ENCODE measurements around the gene SAMD10.

Gene SAMD10

DNA sequence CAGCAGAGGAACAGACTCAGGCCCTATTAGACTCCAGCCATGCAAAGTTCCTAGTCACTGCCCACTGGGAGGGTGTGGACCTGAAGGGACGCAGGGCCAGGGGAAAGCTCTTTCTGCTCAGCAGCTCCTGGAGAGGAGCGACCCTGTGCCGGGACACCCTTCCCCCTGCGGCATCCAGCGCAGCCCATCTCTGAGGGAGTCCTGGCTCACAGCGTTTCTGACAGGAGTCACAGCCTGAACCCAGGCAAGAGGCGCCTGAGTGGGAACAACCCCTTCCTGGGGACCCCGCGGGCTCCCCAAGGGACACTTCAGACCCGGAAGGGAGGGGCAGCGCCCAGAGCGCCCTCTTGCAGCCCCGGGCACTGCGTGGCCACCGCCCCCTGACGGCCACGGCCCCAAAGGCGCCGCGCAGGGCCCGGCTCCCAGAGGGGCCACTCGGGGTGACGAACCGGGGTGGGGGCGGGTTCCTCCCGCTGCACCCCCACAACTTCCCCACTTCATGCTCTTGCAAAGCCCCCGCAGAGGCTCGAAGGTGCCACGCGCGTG, 24.1 kb downstream of the SAMD10 start:
- DNase-seq: no peak

DNA sequence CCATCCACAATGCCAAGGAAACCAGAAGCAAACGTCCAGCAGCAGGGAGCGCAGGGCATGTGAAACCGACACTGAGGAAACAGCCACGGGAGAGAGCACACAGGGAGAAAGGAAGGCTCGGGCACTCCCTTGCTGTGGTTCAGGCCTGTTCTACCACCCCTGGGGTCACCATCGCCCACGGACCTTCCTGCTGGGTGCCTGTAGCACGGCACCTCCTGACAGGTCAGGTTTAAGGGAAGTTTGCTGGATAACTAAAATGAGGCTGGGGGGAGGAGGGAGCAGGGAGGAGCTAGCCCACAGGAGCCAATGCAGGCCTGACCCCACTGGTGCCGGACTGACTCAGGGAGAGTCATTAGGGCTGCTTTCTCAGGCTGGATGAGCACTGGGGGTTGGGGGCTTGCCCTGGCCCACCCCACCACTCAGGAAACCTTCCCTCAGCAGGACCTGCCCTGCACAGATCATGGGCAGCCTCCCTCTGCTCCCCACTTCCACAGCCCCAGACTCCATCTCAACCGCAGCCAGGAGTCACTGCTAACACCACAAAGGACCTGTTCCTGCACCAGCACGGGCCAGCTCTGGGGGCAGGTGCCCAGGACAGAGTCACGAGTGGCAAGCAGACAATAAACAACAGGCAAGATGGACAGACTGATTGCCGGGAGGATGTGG, 25.5 kb downstream of the SAMD10 start:
- no peak for DNase-seq

DNA sequence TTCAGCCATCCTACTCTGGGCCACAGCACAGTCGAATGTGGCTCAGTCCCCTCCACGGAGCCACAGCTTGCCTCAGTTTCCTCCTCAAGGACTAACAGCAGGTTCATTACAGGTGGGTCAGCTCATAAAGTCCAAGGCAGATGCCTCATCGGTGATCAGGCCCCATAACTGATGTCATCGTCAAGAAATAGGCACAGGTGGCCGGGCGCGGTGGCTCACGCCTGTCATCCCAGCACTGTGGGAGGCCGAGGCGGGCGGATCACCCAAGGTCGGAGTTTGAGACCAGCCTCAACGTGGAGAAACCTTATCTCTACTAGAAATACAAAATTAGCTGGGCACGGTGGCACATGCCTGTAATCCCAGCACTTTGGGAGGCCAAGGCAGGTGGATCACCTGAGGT, 26.7 kb downstream of the SAMD10 start:
- no peak for DNase-seq

DNA sequence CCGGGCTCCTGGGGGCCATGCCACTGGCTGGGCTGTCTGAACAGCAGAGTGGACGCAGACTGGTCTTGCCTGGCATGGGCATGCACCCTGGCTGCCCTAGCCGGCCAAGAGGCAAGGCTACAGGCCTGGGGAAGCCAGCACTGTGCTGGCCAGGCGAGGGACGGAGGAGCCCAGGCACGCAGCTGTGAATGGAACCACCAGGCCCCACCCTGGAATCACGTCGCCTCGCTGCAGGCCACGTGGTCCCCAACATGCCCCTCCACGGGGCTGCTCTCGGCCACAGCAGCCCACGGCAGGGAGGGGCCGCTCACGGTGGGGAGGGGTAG, 27.3 kb downstream of the SAMD10 start:
- DNase-seq: no peak

DNA sequence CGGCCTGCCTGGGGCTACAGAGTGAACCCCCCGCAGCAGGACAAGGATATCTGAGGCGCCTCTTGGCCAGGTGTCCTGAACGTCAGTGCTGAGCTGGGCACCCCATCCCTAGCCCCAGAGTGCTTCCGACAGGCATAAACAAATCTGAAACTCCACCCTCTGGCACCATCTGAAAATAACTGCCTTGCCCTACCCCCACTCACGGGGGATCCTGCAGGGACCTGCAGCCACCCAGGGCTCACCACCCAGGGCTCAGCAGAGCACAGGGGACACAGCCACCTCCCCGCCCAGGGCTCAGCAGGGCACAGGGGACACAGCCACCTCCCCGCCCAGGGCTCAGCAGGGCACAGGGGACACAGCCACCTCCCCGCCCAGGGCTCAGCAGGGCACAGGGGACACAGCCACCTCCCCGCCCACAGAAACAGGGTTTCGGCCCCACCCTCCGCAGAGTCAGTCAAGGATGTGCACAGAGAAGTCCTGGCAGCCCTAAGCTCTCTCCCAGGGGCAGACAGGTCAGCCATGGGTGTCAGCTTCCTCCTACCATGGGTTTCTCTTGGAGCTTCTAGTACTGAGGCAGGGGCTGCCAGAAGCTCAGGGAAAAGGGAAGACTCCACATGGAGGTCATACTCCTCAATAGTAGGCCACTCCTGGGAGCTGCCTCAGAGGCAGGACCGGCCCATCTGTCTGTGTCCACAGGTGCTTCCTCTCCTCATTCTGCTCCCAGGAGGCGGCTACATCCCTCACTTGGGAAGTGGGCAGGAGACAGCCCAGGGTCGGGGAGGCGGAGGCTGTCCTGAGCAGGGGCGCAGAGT, 27.8 kb downstream of the SAMD10 start:
- no peak for DNase-seq

- no peak for DNase-seq
These were observed 28.6 kb downstream of the SAMD10 start for GRCh38 chr20:63950701-63951397.

GRCh38 chr20:63947638-63948456, 31.6 kb downstream of the SAMD10 start:
- no peak for DNase-seq

DNA sequence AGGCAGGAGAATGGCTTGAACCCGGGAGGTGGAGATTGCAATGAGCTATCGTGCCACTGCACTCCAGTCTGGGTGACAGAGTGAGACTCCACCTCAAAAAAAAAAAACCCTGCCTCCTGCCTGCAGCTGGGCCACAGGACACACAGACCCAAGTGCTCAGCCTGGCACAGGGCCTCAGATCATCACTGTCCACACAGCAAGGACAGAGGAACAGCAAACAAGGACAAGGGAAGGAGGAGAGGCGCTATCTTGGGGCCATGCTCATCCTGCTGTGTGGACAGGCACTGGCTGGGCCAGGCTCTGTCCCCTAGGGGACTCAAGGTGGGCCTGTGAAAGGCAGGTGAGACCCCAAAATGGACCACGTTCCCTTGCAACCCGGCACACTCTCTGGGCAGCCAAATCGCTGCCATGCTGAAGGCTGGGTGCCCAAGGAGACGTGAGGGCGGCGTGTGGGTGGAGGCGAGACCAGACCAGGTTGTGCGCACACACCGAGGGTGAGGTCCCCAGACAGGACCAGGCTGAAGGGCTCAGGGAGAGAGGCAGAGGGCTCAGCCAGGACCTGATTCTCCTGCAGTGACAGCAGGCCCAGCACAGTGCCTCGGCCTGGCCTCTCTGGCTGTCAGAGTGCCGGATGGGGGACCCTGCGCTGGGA, 32.3 kb downstream of the SAMD10 start:
- DNase-seq: no peak

DNA sequence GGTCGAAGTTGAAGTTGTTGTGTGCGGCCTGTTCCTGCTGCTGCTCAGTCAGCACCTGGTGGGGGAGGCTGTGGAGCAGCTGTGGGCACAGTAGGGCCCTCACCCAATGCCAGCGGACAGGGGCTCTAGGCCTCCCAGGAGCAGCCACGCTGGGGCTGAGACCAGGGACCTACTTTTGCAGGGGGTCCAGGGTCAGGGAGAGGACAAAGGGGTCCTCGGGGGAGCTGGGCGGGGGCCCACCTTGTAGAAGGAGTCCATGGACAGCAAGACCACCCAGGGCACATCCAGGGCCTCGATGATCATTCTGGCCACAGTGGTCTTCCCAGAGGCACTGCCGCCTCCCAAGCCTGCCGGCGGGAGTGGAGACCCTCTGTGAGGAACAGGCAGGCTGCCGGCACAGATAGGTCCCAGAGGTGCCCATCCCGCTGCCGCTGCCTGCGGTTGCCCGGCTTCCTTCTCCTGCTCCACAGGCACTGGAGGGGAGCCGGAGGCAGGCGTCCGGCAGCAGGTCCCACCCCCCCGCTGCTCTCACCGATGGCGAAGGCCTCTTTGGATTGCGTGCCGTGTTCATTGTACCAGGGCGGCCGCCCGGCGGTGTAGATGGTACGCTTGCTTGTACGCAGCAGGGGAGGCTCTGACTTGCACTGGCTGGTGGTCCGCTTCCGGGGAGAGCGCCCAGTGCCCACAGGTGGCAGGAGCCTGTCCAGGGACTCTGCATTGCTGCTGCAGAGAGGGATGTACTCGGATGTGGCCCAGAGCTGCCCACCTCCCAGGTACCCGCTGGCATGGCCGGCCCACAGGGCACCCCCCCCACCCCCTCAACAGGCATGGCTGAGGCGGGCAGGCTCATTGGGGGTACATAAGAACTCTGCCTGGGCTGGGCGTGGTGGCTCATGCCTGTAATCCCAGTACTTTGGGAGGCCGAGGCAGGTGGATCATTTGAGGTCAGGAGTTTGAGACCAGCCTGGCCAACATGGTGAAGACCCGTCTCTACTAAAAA, 33.2 kb downstream of the SAMD10 start:
- DNase-seq: no peak

DNA sequence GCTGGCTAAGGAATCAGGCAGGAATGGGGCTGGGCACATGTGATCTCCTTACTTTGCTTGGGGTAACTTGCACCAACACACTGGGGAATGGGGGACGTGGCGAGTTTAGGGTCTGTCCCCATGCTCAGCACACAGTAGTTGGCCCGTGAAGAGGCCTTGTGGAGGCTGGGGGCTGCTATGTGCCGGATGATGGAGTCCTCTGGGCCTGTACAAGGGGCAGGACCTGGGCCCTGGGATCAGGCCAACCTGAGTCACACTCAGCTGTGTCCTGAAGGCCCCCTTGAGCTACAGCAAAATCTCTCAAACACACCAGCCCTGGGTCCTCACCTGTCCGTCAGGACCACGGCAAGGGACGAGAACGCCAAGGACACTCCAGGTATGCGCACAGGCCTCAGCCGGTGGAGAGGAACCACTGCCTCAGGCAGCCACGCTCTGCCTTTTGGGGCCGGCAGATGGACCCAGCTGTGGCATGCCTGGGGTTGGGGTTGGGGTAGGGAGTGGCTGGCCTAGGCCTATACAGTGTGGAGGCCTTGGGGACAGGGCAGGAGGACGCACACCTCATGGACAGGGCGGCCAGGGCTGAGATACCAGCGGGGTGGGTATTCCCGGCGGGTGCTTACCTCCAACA, 34.3 kb downstream of the SAMD10 start:
- DNase-seq: no peak

- no peak for DNase-seq
These were observed 35.1 kb downstream of the SAMD10 start for GRCh38 chr20:63944078-63944941.

GRCh38 chr20:63943808-63944077, 35.7 kb downstream of the SAMD10 start:
- DNase-seq: no peak

DNA sequence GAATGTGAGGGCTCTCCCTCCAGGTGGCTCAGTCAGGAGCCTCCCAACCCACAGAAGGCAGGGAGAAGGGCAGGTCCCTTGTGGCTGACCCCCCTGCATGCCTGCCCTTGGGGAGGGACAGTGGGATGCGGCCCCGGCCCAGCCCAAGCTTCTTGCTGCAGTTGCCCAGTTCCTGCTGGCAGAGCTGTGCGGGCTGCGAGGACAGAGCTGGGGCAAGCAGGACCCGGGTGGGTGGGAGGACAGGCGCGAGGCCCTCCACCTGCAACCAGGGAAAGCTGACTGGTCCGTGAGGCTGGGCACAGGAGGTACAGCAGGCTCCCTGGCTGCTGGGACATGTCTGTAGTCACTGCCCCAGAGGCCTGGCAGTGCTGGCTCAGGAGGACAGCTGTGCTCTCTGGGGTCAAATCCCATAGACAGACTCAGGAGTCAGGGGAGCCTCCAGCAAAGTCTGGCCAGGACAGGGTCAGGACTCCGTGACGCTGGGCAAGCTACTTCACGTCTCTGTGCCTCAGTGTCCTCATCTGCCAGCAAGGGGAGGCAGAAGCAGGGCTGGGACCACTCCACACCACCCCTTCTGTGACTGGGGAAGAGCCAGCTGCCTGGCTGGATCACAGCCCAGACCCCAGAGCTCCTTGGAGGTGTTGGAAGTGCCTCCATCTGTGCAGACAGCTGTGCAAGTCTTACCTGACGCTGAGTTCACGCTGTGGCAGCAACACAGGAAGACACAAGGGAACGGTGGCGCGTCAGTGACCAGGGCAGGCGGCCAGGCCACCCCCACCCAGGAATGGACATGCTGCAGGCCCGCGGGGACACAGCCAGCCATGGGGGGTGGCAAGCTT, 36.3 kb downstream of the SAMD10 start:
- no peak for DNase-seq

DNA sequence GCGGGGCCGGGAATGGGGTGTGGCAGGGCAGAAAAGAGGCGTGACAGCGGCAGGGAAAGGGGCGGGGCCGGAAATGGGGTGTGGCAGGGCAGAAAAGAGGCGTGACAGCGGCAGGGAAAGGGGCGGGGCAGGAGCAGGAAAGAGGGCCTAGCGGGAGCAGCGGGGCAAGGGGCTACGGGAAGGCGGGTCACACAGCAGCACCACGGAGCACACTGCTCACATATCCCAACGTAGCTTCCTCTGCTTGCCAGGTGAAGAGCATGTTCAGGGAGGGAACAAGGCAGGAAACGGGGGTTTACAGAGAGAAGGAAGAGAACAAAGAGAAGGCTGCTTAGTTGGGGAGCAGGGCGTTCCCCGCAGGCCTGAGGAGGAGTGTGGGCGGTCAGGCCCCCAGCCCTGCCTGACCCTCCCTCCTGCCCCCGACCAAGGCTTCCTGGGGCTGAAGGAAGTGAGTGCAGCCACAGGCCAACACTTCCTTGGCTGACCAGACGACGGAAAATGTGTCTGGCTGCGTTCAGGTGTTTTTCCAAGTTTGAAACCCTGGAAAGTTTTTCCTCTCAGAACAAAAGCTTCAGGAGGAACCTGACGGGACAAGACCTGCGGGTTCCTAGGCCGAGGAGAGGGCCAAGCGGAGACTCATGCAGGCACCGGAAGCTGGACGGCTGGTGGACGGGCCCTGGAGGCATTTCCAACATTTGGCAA, 37.0 kb downstream of the SAMD10 start:
- no peak for DNase-seq

GRCh38 chr20:63941282-63942081, 38.0 kb downstream of the SAMD10 start:
- no peak for DNase-seq

DNA sequence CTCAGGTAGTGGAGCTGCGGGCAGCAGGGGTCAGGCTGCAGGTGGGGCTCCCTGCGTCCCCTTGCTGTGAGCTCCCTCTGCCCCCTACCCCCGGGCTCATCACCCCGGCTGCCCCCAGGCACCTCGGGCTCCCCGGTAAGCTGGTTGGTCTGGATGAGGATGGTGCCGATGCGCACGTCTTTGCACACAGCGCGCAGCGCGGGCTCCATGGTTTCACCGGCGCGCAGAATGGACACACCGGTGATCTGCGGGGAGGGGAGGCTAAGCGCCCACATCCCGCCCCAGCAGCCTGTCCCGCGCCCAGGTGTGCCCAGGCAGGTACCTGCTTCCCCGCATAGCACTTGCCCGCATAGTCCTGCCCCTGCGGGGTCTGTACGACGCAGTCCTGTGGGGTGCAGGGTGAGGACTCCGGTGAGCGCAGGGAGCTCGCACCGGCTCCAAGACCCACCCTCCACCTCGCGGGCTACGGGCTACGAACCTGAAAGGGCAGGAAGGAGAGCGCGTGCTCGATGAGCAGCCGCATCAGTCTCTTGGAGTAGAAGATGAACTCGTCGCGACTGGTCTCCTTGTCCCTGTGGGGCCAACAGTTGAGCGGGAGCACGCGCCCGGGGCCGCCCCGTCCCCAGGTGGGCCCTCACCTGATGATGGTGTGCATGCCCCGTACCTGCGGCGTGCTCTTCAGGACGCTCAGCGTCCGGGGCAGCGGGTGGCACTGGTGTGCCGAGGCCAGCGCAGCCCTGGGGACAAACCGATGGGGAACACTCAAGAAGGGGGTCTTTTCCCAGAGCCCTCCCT, 38.8 kb downstream of the SAMD10 start:
- no peak for DNase-seq

Measured in DMS79 (cell line).